ENCODE measurements around the gene CDH13. TPM values are rescaled to one million over a fixed set of nuclear protein-coding genes. Genes with fewer than 3 reads are reported as not detected.

CDH13 gene
- polyA plus RNA-seq, 1 donor from 2014 or later, result 3.2 TPM

DNA sequence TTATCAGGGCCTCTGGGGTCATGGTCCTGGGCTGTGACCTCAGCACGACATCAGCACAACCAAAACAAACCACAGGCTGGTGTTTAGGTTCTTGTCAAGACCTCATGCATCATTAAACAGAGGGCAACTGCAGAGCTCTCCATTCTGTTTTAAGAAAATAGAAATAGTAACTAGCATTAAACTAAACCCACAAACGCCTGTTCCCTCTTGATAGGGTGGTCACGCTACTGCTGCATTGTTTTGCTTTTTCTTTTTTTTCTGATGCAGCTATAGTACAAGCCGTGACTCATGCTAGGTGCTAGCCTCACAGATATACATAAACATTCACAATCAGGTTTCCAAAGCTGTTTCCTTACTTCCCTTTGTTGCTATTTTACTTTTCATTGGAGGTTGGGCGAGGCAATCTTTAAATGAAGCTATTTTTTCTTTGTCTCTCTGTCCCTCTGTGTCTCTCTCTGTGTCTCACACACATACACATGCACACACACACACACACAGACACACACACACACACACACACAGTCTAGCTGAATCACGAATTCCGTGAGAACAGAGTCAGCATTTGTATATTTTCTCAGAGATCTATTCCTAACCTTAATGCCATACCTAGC is 310.3 kb downstream of the CDH13 start:
- Histone ChIP-seq H3K79me2 (replicated peaks; ENCODE audit: insufficient read depth, low read length) (no peaks in the 10 kb centered on the region), H4K20me1 (ENCODE audit: insufficient read depth) (no peaks in the 10 kb centered on the region), H3K4me2 (ENCODE audit: low read length) (no peak overlapping the region), H3K9me3 (ENCODE audit: low read length) (no peaks in the 10 kb centered on the region), H3K9ac (ENCODE audit: low read length) (no peak overlapping the region), H2AFZ (ENCODE audit: low read depth, low read length) (no peak overlapping the region), H3K9me2 (ENCODE audit: insufficient read depth, low read length) (no peaks in the 10 kb centered on the region), H3K27ac (ENCODE audit: low read length) (no peak overlapping the region), H3K27me3 (ENCODE audit: insufficient read depth, low read depth, low read length) (no peaks in the 10 kb centered on the region), H3K4me3 (ENCODE audit: low read length) (no peak overlapping the region), H3F3A (ENCODE audit: insufficient read depth, low read length, poor library complexity, severe bottlenecking) (no peaks in the 10 kb centered on the region), H3K36me3 (ENCODE audit: insufficient read depth, low read length) (no peaks in the 10 kb centered on the region)
- TF ChIP-seq EP300 (conservative IDR thresholded peaks at IDR 0.05; ENCODE audit: poor library complexity, severe bottlenecking) (no peak), MXI1 (conservative IDR thresholded peaks at IDR 0.05; ENCODE audit: poor library complexity, severe bottlenecking) (no peak), REST (IDR thresholded peaks at IDR 0.05; ENCODE audit: borderline replicate concordance) (no peak), RAD21 (conservative IDR thresholded peaks at IDR 0.05) (no peak), POLR2AphosphoS5 (IDR thresholded peaks at IDR 0.05) (no peak)
- TF ChIP-seq, protein P1, sequence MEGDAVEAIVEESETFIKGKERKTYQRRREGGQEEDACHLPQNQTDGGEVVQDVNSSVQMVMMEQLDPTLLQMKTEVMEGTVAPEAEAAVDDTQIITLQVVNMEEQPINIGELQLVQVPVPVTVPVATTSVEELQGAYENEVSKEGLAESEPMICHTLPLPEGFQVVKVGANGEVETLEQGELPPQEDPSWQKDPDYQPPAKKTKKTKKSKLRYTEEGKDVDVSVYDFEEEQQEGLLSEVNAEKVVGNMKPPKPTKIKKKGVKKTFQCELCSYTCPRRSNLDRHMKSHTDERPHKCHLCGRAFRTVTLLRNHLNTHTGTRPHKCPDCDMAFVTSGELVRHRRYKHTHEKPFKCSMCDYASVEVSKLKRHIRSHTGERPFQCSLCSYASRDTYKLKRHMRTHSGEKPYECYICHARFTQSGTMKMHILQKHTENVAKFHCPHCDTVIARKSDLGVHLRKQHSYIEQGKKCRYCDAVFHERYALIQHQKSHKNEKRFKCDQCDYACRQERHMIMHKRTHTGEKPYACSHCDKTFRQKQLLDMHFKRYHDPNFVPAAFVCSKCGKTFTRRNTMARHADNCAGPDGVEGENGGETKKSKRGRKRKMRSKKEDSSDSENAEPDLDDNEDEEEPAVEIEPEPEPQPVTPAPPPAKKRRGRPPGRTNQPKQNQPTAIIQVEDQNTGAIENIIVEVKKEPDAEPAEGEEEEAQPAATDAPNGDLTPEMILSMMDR (IDR thresholded peaks at IDR 0.05; ENCODE audit: poor library complexity, severe bottlenecking), result no peak

DNA sequence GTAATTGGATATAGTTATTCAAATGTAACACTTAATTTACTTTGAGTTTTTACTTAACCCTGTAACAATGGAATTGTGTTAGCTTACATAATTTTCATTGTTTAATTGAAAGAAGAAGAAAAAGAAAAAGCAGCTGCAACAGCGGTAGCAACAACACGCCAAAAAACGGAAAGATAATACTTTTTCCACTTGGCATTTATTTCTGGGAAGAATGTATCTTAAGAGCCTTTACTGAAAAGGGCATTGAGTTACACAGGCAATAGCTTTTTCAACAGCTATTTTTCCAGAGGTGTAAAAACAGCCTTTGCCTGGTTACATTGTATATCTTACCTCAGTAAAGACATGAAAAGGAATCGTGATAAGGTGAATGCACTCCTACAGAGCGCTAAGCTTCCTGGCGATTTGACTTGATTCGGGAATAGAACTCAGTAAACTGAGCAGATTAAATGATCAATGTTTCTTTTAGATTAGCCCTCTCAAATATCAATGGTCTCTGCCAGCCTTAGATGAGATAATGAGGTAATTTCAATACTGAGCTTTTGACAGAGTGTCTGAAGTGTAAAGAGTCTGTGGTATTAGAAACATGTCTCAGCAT is 311.3 kb downstream of the CDH13 start:
- no peak overlapping the region for H3K4me2 ChIP-seq (ENCODE audit: low read length)
- H3K4me3 ChIP-seq (ENCODE audit: low read length), result no peak overlapping the region
- no peaks in the 10 kb centered on the region for H3K9me3 ChIP-seq (ENCODE audit: low read length)
- no peaks in the 10 kb centered on the region for H3F3A ChIP-seq (ENCODE audit: insufficient read depth, low read length, poor library complexity, severe bottlenecking)
- H3K9ac ChIP-seq (ENCODE audit: low read length), result no peak overlapping the region
- H3K27me3 ChIP-seq (ENCODE audit: insufficient read depth, low read depth, low read length), result no peaks in the 10 kb centered on the region
- no peak overlapping the region for H3K27ac ChIP-seq (ENCODE audit: low read length)
- no peak overlapping the region for H2AFZ ChIP-seq (ENCODE audit: low read depth, low read length)
- no peaks in the 10 kb centered on the region for H3K36me3 ChIP-seq (ENCODE audit: insufficient read depth, low read length)
- TF ChIP-seq POLR2AphosphoS5 (IDR thresholded peaks at IDR 0.05) (no peak), EP300 (conservative IDR thresholded peaks at IDR 0.05; ENCODE audit: poor library complexity, severe bottlenecking) (no peak), RAD21 (conservative IDR thresholded peaks at IDR 0.05) (no peak), REST (IDR thresholded peaks at IDR 0.05; ENCODE audit: borderline replicate concordance) (no peak), TAF1 (IDR thresholded peaks at IDR 0.05; ENCODE audit: low read depth) (no peak), SMC3 (conservative IDR thresholded peaks at IDR 0.05; ENCODE audit: poor library complexity) (no peak), EZH2 (IDR thresholded peaks at IDR 0.05; ENCODE audit: borderline replicate concordance, insufficient read depth, low read length, poor library complexity, severe bottlenecking) (no peak), MXI1 (conservative IDR thresholded peaks at IDR 0.05; ENCODE audit: poor library complexity, severe bottlenecking) (no peak)
- TF ChIP-seq, protein P1 (IDR thresholded peaks at IDR 0.05; ENCODE audit: poor library complexity, severe bottlenecking), result no peak
- H3K79me2 ChIP-seq (replicated peaks; ENCODE audit: insufficient read depth, low read length), result no peaks in the 10 kb centered on the region
- no peaks in the 10 kb centered on the region for H3K9me2 ChIP-seq (ENCODE audit: insufficient read depth, low read length)
- no peaks in the 10 kb centered on the region for H4K20me1 ChIP-seq (ENCODE audit: insufficient read depth)

Data from neural cell (in vitro differentiated cells).